NCI-H1694 (cell line): ENCODE results near the gene CDK5RAP3.

ENCODE experiments used
- DNase-seq: peaks from one replicate; lab custom pipeline; 2025; lab: John Stamatoyannopoulos, UW

CDK5RAP3 gene

GRCh38 chr17:48024149-48025039 is 53.5 kb downstream of the CDK5RAP3 start:
- no peak for DNase-seq

GRCh38 chr17:48025040-48025903 is 54.4 kb downstream of the CDK5RAP3 start:
- DNase-seq = peak; percentile 92

DNA sequence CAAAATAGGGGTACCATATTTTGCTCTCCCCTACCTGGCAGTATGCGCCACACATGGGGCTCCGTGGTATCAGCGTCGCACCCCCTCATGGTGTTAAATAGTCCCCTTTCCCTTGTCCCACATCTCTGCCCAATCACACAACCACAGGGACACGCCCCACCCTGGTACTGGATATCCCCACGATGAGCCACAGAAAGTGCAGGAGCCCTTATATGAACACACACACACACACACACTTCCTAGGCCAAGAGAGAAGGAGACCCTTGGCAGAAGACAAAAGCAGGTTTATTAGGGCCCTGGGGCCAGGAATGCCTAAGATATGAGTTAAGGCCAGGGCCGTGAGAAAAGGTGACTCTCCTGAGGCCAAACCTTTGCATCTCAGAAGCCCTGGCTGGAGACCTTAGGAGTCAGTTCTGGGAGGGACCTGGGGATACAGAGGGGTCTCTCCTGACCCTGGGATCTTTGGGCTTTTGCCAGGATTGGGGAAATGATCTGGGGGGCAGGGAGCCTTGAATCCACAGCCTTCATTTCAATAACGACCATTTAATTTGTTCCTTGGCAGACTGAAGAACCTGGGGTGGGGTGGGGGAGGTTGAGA is 55.1 kb downstream of the CDK5RAP3 start:
- DNase-seq = no peak

DNA sequence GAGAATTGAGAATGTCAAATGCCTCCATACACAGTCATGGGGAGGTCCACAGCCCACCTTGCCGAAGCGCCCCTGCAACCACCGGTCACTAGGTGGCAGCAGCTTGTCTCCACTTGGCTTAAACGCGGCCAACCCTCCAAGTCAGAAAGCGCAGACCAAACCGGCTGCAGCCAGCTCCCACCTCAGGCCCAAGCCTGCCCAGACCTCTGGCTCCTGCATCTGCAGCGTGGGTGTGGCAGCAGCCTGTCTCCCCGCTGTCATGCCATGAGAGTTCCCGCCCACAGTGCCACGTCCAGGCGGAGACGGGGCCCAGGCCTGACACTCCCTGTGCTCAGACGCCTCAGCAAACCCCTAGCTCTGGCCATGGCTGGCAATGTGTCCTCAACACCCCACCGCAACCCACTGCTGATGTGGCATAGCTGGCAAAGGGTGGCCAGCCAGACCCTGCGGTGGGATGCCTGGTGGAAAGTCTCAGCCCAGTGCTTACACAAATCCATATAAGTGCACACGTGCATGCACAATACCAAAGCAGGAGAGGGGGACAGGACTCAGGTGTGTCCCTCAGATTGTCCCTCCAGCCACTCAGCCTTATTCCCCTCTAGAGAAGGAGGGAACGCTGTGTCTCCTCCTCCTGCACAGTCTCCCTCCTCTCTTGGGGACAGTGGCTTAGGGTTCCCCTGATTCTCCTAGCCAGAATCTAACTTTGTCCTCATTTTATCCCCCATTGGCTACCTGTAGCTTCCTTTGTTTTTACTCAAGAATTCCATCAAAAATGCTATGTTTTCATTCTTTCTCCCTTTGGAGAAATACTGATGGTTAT is 55.8 kb downstream of the CDK5RAP3 start:
- DNase-seq = peak; percentile 79

GRCh38 chr17:48027322-48027981 is 56.5 kb downstream of the CDK5RAP3 start:
- no peak for DNase-seq

- no peak for DNase-seq
Observed at GRCh38 chr17:48028736-48029135, 57.8 kb downstream of the CDK5RAP3 start.

DNA sequence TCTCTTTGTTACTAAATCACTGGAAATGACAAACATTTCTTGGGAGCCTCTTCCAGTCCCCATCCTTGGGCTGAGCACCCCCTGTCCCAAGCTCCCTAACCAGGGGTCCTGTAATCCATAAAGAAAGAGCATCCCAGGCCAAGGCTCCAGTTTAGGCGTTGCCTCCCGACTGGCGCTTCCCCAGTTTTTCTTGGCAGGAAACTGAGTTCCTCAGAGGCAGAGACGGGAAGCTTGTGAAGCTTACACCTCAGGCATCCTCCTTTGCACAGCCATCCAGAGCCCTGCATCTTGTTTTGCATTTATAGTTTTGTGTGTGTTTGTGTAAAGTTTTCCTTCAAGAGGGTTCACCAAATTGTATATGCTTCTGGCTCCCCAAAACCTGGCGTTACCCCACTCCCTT is 59.6 kb downstream of the CDK5RAP3 start:
- DNase-seq = no peak
